ENCODE data around the gene SENP5. TPM values are rescaled to one million over a fixed set of nuclear protein-coding genes. Genes with fewer than 3 reads are reported as not detected.
A peak's percentile ranks its signal among the peaks of the same experiment; 100 is the strongest.

Gene SENP5
- total and polyA plus RNA-seq, 2 of the 8 experiments (the other 6 are each of a cell fraction or from before 2014, with no cell fraction given), result 6.7 to 27.3 TPM

- no peak for TF ChIP-seq NANOG (IDR thresholded peaks at IDR 0.05; ENCODE audit: insufficient read depth, low read depth, low read length, poor library complexity, severe bottlenecking)
- TF ChIP-seq TCF12 (IDR thresholded peaks at IDR 0.05; ENCODE audit: low read depth, low read length), result no peak
- no peak for TF ChIP-seq EP300 (IDR thresholded peaks at IDR 0.05; ENCODE audit: borderline replicate concordance in 1 of 2, low read depth in 2 of 2, low read length in 2 of 2)
- TF ChIP-seq CTBP2 (IDR thresholded peaks at IDR 0.05; ENCODE audit: borderline replicate concordance, insufficient read depth, insufficient read length, low read length), result peak; percentile 33
- TF ChIP-seq CEBPB (IDR thresholded peaks at IDR 0.05; ENCODE audit: low read depth, low read length), result no peak
- TF ChIP-seq ASH2L (IDR thresholded peaks at IDR 0.05; ENCODE audit: low read length), result peak; percentile 24
- TF ChIP-seq POLR2A (IDR thresholded peaks at IDR 0.05; ENCODE audit: control extremely low read depth in 1 of 2, low read depth in 2 of 2, low read length in 2 of 2), result no peak
- TF ChIP-seq SRF (IDR thresholded peaks at IDR 0.05; ENCODE audit: low read depth, low read length), result no peak
- TF ChIP-seq SIX5 (IDR thresholded peaks at IDR 0.05; ENCODE audit: low read depth, low read length), result no peak
- no peak for TF ChIP-seq HDAC2 (IDR thresholded peaks at IDR 0.05; ENCODE audit: borderline replicate concordance in 1 of 2, low read depth in 2 of 2, low read length in 2 of 2)
- no peak for TF ChIP-seq POU5F1 (IDR thresholded peaks at IDR 0.05; ENCODE audit: low read depth, low read length)
- no peak for TF ChIP-seq BACH1 (IDR thresholded peaks at IDR 0.05; ENCODE audit: low read length)
- TF ChIP-seq KDM4A (IDR thresholded peaks at IDR 0.05; ENCODE audit: low read depth, low read length, severe bottlenecking), result peak; percentile 29
- TF ChIP-seq GABPA (IDR thresholded peaks at IDR 0.05; ENCODE audit: borderline replicate concordance, insufficient read depth, low read length), result no peak
- no peak for TF ChIP-seq E2F6 (IDR thresholded peaks at IDR 0.05)
- TF ChIP-seq RXRA (IDR thresholded peaks at IDR 0.05; ENCODE audit: insufficient read depth, low read depth, low read length), result no peak
- no peak for TF ChIP-seq SAP30 (IDR thresholded peaks at IDR 0.05; ENCODE audit: insufficient read depth, insufficient replicate concordance, low read length)
- TF ChIP-seq CBX8 (IDR thresholded peaks at IDR 0.05; ENCODE audit: borderline replicate concordance, low read depth, low read length), result no peak
- no peak for TF ChIP-seq JUND (IDR thresholded peaks at IDR 0.05; ENCODE audit: low read length)
- TF ChIP-seq FOSL1 (IDR thresholded peaks at IDR 0.05; ENCODE audit: insufficient read depth, low read depth, low read length), result no peak
- no peak for TF ChIP-seq BCL11A (IDR thresholded peaks at IDR 0.05; ENCODE audit: low read depth in 2 of 2, low read length in 2 of 2)
- TF ChIP-seq RFX5 (IDR thresholded peaks at IDR 0.05; ENCODE audit: borderline replicate concordance, low read depth, low read length), result no peak
- no peak for TF ChIP-seq SIRT6 (IDR thresholded peaks at IDR 0.05; ENCODE audit: low read length)
These were observed 101.5 kb downstream of the SENP5 start (continued) for GRCh38 chr3:196969134-196969659.
